Measurements from ENCODE around the gene FAM110A.

- TF ChIP-seq, protein P1, sequence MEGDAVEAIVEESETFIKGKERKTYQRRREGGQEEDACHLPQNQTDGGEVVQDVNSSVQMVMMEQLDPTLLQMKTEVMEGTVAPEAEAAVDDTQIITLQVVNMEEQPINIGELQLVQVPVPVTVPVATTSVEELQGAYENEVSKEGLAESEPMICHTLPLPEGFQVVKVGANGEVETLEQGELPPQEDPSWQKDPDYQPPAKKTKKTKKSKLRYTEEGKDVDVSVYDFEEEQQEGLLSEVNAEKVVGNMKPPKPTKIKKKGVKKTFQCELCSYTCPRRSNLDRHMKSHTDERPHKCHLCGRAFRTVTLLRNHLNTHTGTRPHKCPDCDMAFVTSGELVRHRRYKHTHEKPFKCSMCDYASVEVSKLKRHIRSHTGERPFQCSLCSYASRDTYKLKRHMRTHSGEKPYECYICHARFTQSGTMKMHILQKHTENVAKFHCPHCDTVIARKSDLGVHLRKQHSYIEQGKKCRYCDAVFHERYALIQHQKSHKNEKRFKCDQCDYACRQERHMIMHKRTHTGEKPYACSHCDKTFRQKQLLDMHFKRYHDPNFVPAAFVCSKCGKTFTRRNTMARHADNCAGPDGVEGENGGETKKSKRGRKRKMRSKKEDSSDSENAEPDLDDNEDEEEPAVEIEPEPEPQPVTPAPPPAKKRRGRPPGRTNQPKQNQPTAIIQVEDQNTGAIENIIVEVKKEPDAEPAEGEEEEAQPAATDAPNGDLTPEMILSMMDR (conservative IDR thresholded peaks at IDR 0.05; ENCODE audit: low read length): no peak
- TF ChIP-seq EZH2phosphoT487 (IDR thresholded peaks at IDR 0.05; ENCODE audit: borderline replicate concordance, low read depth, low read length): no peak
Measured at GRCh38 chr20:824916-825315, 8.6 kb upstream of the FAM110A start.
